GM18507 (cell line): Measurements from ENCODE around the gene ADGRB3.
"Not testable (repeated sequence)": the region's sequence is repeated elsewhere in the genome, so short reads cannot be mapped to it uniquely, and the experiment has no call there.

Source experiments
- DNase-seq: peaks from one replicate; pipeline ENCODE4 v3.0.0; 2011; ENCODE audit warnings: low read depth; ENCODE audit not compliant: insufficient read length; ENCODE audit errors: extremely low spot score
- FAIRE-seq: peaks from 2 replicates; lab custom pipeline; 2011; peaks lifted over from hg19 to GRCh38; lab: Jason Lieb, UNC

The ADGRB3 gene

DNA sequence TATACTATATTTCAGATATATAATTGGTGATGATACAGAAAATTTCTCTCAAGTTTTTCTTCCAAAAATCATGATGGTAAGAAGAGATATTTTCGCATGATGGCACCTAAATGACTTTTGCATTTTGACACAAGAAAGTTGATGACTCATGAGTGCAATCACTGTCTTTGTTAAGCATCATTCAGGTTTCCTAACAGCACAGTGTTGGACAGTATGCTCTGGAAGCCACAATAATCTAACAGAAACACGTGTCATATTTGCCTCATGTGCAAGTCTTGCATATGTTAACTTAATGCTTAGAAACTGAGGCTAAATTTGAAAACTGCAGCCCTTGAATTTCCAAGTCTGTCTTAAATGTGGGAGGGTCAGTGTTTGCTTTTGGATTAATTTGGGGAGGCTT is 628.2 kb downstream of the ADGRB3 start:
- FAIRE-seq = no peak
- no peak for DNase-seq

DNA sequence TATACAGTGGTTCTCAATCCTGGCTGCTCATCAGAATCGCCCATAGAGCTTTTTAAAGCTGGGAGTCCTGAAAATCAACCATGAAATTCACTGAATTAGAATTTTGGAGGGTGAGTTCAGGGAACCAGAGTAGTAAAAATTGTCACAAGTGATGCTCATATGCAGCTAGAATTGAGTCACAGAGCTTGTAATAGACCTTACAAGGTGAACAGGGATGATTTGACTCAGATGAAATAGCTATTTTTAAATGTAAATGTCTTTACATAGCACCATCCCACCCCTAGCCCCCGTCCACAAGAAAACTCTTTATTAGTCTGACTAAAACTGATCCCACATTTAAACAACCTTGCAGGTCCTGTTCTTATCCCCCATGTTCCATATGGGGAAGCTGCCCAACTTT is 630.0 kb downstream of the ADGRB3 start:
- FAIRE-seq (no peak), DNase-seq (no peak)

DNA sequence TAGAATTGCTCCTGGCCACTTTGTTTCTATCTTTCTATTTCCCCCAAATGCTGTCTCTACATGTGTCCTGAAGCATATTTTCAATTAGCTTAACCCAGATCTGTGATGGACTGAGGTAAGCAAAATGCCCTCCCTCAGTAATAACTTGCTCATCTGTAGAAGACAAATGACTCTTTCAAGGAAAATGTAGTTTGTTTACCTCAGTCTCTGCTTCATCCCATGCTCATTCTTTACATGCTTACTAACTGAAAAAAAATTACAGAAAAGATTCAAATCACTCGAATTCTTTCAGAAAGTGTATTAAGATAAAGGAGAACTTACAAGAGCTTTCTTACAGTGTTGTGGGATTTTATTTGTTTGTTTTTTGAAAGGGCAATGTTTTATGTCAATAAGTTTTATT is 630.6 kb downstream of the ADGRB3 start:
- DNase-seq (no peak), FAIRE-seq (no peak)

DNA sequence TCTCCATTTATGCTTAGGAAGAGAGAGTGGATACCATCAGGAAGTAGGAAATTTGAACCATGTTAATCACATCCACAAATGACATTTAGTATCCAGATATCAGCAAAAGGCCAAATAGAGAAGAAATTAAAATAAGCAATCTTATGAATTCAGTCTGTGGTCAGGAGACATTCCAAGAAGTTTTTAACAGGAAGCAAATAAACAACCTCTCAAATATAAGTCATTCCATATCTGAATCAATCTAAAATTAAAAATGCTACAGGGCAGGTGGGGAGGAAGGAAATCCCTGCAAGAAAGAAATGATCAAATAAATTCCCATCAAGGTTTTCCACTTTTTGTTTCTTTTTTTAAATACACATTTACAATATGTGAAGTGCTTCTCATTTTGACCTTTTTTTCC is 641.1 kb downstream of the ADGRB3 start:
- FAIRE-seq (no peak), DNase-seq (no peak)

DNA sequence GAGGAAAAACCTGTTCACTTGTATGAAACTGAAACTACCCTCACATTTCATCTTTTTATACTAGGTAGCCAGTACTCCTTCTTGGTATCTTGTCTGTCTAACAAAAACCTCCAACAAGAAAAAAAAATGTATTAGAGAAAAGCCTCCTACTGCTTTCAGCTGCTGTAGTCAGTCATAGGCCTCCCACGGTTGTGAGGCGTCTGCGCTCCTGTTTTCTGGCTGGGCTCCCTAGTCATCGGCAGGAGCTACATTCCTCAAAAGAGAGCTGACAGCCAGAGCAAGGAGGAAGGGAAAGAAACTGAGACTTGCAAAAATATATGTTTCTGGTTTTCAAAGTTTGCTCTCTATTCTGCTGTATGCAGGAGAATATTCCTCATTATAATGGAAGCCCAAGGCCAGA is 644.7 kb downstream of the ADGRB3 start:
- no peak for FAIRE-seq
- no peak for DNase-seq

DNA sequence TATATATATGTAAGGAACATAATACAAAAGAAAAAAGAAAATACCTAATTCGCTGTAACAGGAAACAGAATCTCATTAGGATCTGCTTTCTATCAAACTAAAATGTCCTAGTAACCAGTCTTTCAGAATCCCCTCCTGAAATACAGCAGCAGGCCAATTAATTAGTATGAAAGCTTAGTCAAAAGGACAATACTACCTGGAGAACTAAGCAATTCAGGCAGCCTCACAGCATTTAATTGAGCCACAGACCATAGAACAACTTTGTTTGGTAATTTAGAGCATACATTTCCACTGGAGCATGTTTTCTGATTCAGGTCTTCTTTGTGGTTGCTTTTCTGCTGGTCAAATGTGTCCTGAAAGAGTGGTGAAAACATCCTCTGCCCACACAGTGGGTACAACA is 645.8 kb downstream of the ADGRB3 start:
- FAIRE-seq = no peak
- DNase-seq = no peak

DNA sequence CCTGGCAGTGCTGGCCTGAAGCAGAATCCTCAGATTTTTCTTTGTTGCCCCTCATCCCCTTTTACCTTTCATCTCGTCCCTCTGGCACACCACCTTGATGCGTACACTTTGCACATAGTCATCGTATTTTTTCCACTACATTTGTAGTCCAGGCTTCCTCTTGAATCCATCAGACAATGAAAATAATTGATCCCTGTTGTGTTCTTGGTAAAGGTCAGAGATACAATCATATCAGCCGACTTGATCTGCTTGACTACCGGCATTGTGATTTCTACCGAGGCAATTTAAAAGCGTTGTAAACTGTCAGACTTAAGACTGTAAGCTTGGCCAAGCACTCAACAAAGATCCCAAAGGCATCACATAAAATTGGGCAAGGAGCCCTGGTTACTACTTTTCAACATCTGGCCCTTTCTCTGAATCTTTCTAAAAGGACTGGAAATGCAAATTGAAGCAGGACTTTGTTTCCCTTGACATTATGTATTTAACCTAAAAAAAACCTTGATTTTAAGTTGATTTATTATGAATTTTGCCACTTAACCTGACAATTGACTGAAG is 649.2 kb downstream of the ADGRB3 start:
- no peak for FAIRE-seq
- DNase-seq = no peak

DNA sequence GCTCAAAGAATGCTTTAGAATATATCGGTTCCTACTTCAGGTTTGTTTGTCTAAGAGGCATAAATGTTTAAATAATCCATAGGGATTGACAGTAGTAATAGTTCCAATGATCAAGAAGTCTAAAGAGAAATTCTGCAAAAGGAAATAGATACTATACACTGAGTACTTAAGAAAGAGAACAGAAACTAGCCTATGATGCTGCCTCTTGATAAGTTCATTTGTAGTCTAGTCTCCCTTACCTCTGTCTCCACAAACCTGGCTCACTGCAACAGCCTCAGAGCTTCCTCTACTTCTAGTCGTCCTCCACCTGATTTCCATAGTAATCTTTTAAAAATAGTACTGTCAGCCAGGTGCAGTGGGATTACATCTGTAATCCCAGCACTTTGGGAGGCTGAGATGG is 650.0 kb downstream of the ADGRB3 start:
- FAIRE-seq (no peak), DNase-seq (no peak)

DNA sequence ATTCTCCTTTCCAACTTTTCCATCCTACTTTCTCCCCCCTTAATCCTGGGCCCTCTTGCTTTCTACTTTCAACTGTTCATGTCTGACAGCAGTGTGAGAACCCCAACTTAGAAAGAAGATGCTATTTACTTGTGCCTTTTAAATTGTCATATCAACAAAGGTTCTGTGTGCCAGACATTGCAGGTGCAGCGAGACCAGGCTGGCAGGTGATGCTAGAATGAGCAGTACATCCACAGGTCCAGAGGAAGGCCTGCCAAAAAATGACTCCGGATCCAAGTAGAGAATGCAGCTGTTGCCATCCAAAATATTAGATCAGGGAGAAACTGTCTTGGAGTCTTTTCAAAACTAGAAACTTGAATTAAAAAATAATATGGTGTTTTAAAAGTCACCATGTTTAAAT is 651.2 kb downstream of the ADGRB3 start:
- FAIRE-seq = no peak

DNA sequence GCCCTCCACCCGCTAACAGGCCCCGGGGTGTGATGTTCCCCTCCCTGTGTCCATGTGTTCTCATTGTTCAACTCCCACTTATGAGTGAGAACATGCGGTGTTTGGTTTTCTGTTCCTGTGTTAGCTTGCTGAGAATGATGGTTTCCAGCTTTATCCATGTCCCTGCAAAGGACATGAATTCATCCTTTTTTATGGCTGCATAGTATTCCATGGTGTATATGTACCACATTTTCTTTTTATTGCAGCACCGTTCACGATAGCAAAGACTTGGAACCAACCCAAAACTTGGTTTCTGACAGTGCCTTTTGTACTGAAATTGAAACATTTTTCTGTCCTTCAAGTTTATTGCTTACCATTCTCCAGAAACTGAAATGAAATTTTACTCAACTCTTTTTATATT is 653.1 kb downstream of the ADGRB3 start:
- DNase-seq, FAIRE-seq: not testable (repeated sequence)

More for the DNA sequence above, 651.2 kb downstream of the ADGRB3 start:
- DNase-seq = no peak

DNA sequence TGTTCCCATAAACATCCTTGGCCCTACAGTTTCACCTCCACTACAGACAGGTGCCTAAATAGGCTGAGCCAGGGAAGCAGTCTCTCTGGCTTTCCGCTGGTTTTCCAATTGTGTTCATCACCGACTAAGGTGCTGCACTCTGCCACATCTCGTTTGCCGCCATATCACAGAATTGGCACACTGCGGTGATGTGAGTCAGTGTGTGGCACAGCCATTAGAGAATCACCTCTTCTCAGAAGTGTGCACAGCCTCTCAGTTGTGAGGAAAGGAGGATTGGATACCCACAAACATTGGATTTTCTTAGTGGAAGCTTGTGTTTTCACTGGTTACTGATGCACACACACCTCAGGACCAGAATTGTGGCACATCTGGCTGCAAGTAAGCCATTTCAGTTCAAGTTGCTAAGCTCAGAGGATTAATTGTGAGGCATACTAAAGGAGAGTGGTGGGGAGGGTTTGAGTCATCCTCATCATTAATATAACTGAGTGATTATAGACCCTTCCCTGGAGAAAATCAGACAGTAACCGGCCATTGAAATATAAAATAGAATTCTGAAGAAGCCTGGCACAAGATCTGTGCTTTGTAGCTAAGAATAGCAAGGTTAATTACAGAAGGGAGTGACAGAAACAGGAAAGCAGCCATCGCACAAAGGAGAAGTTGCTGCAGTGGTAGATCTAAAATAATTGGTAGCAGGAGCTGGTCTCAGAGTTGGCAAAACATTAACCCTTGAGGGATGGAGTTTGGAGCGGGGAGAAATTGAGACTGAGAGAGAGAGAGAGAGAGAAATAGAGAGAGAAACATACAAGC is 654.8 kb downstream of the ADGRB3 start:
- no peak for FAIRE-seq
- no peak for DNase-seq

DNA sequence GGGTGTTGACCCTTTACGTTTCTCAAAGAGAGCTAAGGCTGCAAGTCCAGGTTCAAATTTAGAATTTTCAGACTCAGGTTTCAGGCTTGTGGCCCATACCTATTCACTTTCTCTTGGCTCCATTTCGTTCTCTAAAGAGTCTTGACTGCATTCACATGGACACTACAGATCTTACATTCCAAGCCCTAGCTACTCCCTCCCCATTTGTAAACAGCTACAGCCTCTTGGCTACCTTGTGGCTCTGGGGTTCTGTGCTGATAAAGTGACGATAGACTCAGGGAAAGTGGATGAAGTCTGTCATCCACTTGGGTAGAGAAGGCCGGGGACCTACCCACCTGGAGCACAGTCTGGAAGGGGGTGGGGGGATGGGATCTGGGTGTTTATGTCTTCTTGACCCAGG is 658.4 kb downstream of the ADGRB3 start:
- FAIRE-seq = no peak
- DNase-seq = no peak

DNA sequence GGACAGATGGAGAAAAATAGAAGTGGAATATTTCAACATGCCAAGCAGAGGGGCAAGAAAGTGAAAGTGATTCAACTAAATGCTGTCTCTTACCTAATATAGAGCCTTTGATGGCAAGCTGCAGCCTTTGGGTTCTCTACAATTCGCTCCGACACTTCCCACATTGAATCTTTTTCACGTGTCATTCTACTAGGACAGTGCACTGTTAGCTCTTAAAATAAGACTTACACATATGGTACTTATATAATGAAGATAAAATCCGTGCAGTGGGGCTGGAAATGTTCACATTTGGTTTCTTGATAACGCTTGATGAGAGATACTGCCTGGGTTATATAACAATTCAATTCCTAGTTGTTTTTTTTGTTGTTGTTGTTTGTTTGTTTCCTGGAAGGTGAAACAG is 659.3 kb downstream of the ADGRB3 start:
- FAIRE-seq = no peak
- no peak for DNase-seq

DNA sequence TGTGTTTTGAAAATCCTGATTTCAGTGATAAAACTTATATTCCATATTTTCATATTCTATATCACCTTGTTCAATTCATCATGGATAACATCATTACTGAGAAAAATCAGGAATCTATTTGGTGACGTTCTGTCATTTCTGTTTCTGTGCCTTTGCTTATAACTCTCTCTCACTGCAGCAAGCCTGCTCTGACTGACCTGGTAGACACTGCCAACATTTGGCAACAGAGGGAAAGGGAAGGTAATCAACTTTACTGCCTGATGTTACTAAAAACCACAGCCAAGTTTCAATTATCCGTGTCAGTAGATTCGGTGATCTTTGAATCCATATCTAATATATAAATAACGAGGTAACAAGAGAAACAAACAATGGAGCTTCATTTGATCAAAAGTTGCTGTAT is 659.8 kb downstream of the ADGRB3 start:
- FAIRE-seq (no peak), DNase-seq (no peak)

DNA sequence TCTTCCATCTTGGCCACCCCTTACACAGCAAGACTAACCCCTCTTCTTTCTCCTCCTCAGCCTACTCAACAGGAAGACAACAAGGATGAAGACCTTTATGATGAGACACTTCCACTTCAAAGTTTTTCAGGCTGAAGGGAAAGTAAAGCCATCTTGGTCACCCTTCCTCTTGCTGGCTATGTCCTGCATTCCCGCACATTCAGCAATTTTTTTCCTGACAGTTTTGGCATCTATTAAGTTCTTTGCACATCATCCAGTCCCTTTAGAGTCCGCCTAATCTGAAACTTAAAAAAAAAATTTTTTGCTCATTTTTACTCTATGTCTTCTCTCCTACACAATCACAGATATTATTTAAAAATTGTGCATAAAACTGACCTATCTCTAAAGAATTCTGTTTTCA is 668.3 kb downstream of the ADGRB3 start:
- no peak for FAIRE-seq
- DNase-seq = no peak

DNA sequence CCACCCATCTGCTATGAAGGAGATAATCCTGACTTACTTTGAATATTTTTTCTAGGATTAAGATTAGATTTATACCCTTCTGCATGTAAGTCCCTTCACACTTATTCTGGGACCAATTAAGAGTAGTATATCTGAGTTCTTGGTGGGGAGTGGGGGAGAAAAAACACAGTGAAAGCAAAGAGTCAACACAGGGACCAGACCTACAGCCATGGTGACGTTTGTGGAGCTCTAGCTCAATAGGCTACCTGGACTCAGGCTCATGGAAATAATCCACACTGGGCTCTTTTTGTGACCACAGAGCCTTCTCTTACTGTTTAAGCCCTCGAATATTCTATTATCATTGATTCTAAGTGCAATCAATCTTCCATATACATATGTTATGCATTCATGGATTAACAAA is 670.4 kb downstream of the ADGRB3 start:
- FAIRE-seq (no peak), DNase-seq (no peak)

DNA sequence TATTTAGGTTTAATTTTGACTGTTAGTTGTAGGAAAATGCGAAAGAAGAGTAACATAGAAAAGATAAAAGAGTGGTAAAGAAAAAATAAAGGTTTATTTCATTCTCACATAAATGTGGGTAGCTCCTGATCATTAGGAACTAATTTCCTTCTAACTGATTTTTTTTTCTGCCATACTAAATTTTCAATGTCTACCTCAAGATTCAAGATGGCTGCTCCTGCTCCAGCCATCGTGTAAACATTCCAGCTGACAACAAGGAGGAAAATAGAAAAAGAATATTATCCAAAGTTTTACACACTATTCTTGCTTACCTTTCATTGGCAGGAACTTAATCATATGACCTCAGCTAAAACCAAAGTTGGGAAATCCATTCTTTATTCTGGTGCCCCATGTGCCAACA is 673.5 kb downstream of the ADGRB3 start:
- no peak for FAIRE-seq
- DNase-seq = no peak

DNA sequence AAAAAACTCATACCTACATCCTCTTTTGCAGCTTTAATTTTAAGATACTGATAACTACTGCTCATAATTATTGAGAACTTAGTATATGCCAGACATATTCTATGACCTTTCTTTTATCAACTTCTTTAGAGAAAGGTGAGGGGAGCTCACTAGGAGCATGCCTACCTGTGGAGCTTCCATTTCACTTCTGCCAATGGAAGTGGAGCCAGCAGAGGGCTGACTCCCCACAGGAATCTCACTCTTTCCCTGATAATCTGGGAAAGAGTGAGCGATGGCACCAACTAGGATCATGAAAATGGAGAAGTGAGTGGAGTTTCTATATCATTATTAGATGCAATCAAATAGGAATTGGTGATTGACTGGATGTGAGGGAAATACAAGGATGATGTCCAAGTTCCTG is 676.8 kb downstream of the ADGRB3 start:
- FAIRE-seq (no peak), DNase-seq (no peak)

DNA sequence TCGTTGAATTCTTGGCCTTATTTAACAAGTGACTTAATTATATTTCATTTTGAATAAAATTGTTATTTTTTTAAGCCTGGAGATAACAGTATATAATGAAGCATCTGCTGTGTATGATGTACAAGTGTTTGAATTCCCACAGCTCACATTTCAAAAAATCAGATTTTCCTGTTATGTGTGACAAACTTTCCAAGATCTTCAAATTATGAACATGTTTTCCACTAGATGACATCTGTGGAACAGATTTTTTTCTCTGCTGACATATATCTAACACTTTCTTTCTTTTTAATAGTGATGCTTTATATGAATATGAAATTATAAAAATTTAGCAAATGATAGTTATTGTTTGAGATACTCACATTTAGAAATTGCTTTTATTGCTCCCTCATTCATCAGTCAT is 678.9 kb downstream of the ADGRB3 start:
- FAIRE-seq (no peak), DNase-seq (no peak)

DNA sequence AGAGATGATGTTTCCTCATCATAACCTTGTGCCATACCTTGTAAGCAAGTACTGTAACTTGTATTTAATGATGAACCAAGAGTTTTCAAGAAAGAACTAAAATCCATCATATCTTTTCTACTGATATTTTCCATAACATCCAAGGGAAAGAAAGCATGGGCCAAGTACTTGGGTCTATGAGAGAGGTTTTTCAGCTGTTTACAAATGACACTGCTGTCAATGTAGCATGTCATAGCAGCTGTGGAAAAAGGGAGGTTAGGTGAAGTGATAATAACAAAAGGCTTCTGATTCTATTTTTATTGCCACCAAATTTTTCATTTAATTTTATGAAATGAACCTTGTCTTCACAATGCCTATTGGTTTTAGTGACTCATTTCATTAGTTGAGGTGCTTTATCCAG is 679.4 kb downstream of the ADGRB3 start:
- FAIRE-seq = no peak

DNA sequence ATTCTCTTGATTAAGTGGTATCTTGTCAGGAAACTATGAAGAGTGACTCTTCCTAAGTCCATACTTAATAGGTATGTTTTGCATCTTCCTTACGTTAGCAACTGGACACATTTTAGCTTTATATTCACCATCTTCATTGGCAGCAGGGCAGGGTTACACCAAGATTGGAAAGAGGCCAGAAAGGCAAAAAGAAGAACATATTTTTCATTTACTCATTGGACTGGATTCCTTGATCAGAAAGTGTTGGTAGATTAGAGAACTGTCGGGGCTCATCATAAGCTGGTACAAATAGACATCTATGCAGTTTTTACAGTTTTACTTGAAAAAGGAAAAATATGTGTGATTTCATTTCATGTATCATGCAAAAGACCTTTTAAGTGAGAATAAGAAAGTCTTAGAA is 696.8 kb downstream of the ADGRB3 start:
- FAIRE-seq = no peak
- DNase-seq = no peak

More for the DNA sequence above, 679.4 kb downstream of the ADGRB3 start:
- DNase-seq = no peak
